IMR-90 (cell line): Measurements from ENCODE around the gene C1orf116. TPM values are rescaled to one million over a fixed set of nuclear protein-coding genes. Genes with fewer than 3 reads are reported as not detected.
A peak's percentile ranks its signal among the peaks of the same experiment; 100 is the strongest.

Experiments used
- ATAC-seq: fragments of 200-7000 bp; cut with Tn5 transposase; 2 replicates; pipeline ENCODE4 v1.9.1; 2020; ENCODE audit warnings: low read depth, mild to moderate bottlenecking, moderate library complexity
- BruUV-seq: library from RNA; stranded (reverse); fragments of 400-500 nt; replicated peaks from 2 replicates; lab custom pipeline; 2021; lab: Mats Ljungman, UMichigan
- CTCF ChIA-PET: fragments of 300-600 bp; formaldehyde crosslinking; extraction: SDS; loops from one replicate; lab custom pipeline; 2021; ENCODE audit warnings: antibody characterized with exemption; lab: Yijun Ruan, JAX
- POLR2A ChIA-PET: fragments of 300-600 bp; sonication (Branson Sonifier 250); formaldehyde crosslinking; loops from one replicate; lab custom pipeline; 2022; ENCODE audit warnings: antibody characterized with exemption; ENCODE audit not compliant: unreplicated experiment; lab: Charles Lee
- DNase-seq: peaks from one replicate; pipeline ENCODE4 v3.0.0; 2013
- H2AFZ ChIP-seq: replicated peaks from 2 replicates; pipeline ENCODE3; 2013; ENCODE audit warnings: low read length, mild to moderate bottlenecking; ENCODE audit not compliant: poor library complexity
- H2AK5ac ChIP-seq: 2 replicates; pipeline ENCODE4 v1.6.1; 2013; ENCODE audit warnings: low read depth, low read length, inconsistent platforms
- H2AK9ac ChIP-seq: replicated peaks from 2 replicates; pipeline ENCODE3; 2013; ENCODE audit warnings: mild to moderate bottlenecking, low read depth, low read length, moderate library complexity; ENCODE audit not compliant: poor library complexity
- H2BK120ac ChIP-seq: 2 replicates; pipeline ENCODE4 v1.6.1; 2013; ENCODE audit warnings: low read depth, low read length, inconsistent platforms
- H2BK15ac ChIP-seq: 3 replicates; pipeline ENCODE4 v1.6.1; 2013; ENCODE audit warnings: low read depth, low read length, inconsistent platforms
- H2BK20ac ChIP-seq: 2 replicates; pipeline ENCODE4 v1.6.1; 2013; ENCODE audit warnings: low read depth, mild to moderate bottlenecking, inconsistent platforms, low read length, moderate library complexity
- H2BK5ac ChIP-seq: 2 replicates; pipeline ENCODE4 v1.6.1; 2013; ENCODE audit warnings: mild to moderate bottlenecking, low read depth, low read length, inconsistent platforms; ENCODE audit not compliant: poor library complexity, severe bottlenecking
- H3K14ac ChIP-seq: replicated peaks from 2 replicates; pipeline ENCODE4 v1.6.1; 2013; ENCODE audit warnings: low read depth, low read length, inconsistent platforms
- H3K18ac ChIP-seq: 2 replicates; pipeline ENCODE4 v1.6.1; 2013; ENCODE audit warnings: low read depth, low read length, control low read depth
- H3K23ac ChIP-seq: 2 replicates; pipeline ENCODE4 v1.6.1; 2013; ENCODE audit warnings: low read depth, low read length, inconsistent platforms
- H3K27ac ChIP-seq: 2 replicates; pipeline ENCODE4 v1.5.1; 2013; ENCODE audit warnings: mild to moderate bottlenecking, control low read depth, low read length; ENCODE audit not compliant: insufficient read depth
- H3K27me3 ChIP-seq: 2 replicates; pipeline ENCODE4 v1.6.1; 2013; ENCODE audit warnings: low read length; ENCODE audit not compliant: control insufficient read depth, insufficient read depth
- H3K36me3 ChIP-seq: 2 replicates; pipeline ENCODE4 v1.6.1; 2013; ENCODE audit warnings: low read length, mixed read lengths; ENCODE audit not compliant: control insufficient read depth, insufficient read depth
- H3K4ac ChIP-seq: 2 replicates; pipeline ENCODE4 v1.6.1; 2013; ENCODE audit warnings: low read depth, low read length, inconsistent platforms
- H3K4me1 ChIP-seq: 2 replicates; pipeline ENCODE4 v1.6.1; 2013; ENCODE audit warnings: low read length, mixed read lengths; ENCODE audit not compliant: control insufficient read depth, insufficient read depth
- H3K4me2 ChIP-seq: 2 replicates; pipeline ENCODE4 v1.6.1; 2013; ENCODE audit warnings: low read depth, mild to moderate bottlenecking, control low read depth, low read length, moderate library complexity
- H3K4me3 ChIP-seq: 2 replicates; pipeline ENCODE4 v1.5.1; 2013; ENCODE audit warnings: low read depth, mild to moderate bottlenecking, control low read depth, low read length, moderate library complexity; ENCODE audit not compliant: insufficient read depth
- H3K56ac ChIP-seq: 2 replicates; pipeline ENCODE4 v1.6.1; 2013; ENCODE audit warnings: low read length, inconsistent platforms; ENCODE audit not compliant: insufficient read depth; ENCODE audit errors: extremely low read depth
- H3K79me1 ChIP-seq, 2 experiments: 2 replicates each; pipeline ENCODE4 v1.6.1; 2013; ENCODE audit warnings: low read length in 2 of 2, inconsistent platforms in 1 of 2, low read depth in 1 of 2
- H3K9ac ChIP-seq: 2 replicates; pipeline ENCODE4 v1.6.1; 2013; ENCODE audit warnings: low read depth, low read length, control low read depth
- H3K9me1 ChIP-seq: 2 replicates; pipeline ENCODE4 v1.6.1; 2013; ENCODE audit warnings: low read length, inconsistent platforms; ENCODE audit not compliant: insufficient read depth
- H3K9me3 ChIP-seq: 2 replicates; pipeline ENCODE4 v1.6.1; 2013; ENCODE audit warnings: low read length; ENCODE audit not compliant: control insufficient read depth, insufficient read depth
- H4K20me1 ChIP-seq: 2 replicates; pipeline ENCODE4 v1.6.1; 2013; ENCODE audit warnings: low read length, inconsistent platforms; ENCODE audit not compliant: insufficient read depth
- H4K5ac ChIP-seq: 2 replicates; pipeline ENCODE4 v1.6.1; 2013; ENCODE audit warnings: mild to moderate bottlenecking, low read depth, low read length, control low read depth
- H4K8ac ChIP-seq, 2 experiments: 2 replicates each; pipeline ENCODE4 v1.6.1; 2013; ENCODE audit warnings: low read depth in 2 of 2, low read length in 2 of 2, control low read depth in 1 of 2, inconsistent platforms in 1 of 2
- H4K91ac ChIP-seq: 2 replicates; pipeline ENCODE4 v1.6.1; 2013; ENCODE audit warnings: low read depth, low read length, inconsistent platforms; ENCODE audit not compliant: insufficient read depth
- CEBPB ChIP-seq: IDR thresholded peaks from 2 replicates; pipeline ENCODE4 v1.6.1; 2012; ENCODE audit warnings: low read depth, low read length, improper control_type of control experiment
- CHD1 ChIP-seq: IDR thresholded peaks from 2 replicates; pipeline ENCODE4 v1.6.1; 2012; ENCODE audit warnings: low read depth, low read length, improper control_type of control experiment
- FOS ChIP-seq: fragments of 150-350 bp; IDR thresholded peaks from 2 replicates; pipeline ENCODE4 v1.6.1; 2016; ENCODE audit warnings: low read depth, low read length
- MAFK ChIP-seq: IDR thresholded peaks from 2 replicates; pipeline ENCODE4 v1.6.1; 2012; ENCODE audit warnings: low read depth, low read length, improper control_type of control experiment
- NFE2L2 ChIP-seq: fragments of 150-350 bp; IDR thresholded peaks from 2 replicates; pipeline ENCODE4 v1.6.1; 2016; ENCODE audit warnings: low read depth, mild to moderate bottlenecking, low read length
- POLR2A ChIP-seq: IDR thresholded peaks from 2 replicates; pipeline ENCODE4 v1.6.1; 2012; ENCODE audit warnings: mild to moderate bottlenecking, low read depth, low read length
- RAD21 ChIP-seq: IDR thresholded peaks from 2 replicates; pipeline ENCODE4 v1.6.1; 2012; ENCODE audit warnings: low read length, improper control_type of control experiment
- RCOR1 ChIP-seq: IDR thresholded peaks from 2 replicates; pipeline ENCODE4 v1.6.1; 2012; ENCODE audit warnings: mild to moderate bottlenecking, low read length, improper control_type of control experiment; ENCODE audit not compliant: insufficient replicate concordance
- RFX5 ChIP-seq: IDR thresholded peaks from 2 replicates; pipeline ENCODE4 v1.8.0; 2012; ENCODE audit warnings: low read depth, mild to moderate bottlenecking, low read length, moderate library complexity
- WGBS, 2 experiments: methylation state at CpG; one replicate each; pipeline versions ENCODE4 v1.1.5 to v1.1.7; 2013; ENCODE audit warnings: missing lambda C conversion rate in 2 of 2; ENCODE audit not compliant: insufficient read length in 1 of 2; ENCODE audit errors: extremely low coverage in 2 of 2; 5-methylcytosine and 5-hydroxymethylcytosine counted together
- dilution Hi-C: fragments of 300-500 bp; cut with HindIII; formaldehyde crosslinking; loops from one replicate; pipeline ENCODE4 v1.14.3; 2018; ENCODE audit warnings: low sequenced_read_pairs; ENCODE audit not compliant: unreplicated experiment
- in situ Hi-C: fragments of 300-500 bp; cut with MboI; formaldehyde crosslinking; loops from 3 replicates; pipeline ENCODE4 v1.14.3; 2019; ENCODE audit warnings: low sequenced_read_pairs, inconsistent platforms, mixed read lengths
- intact Hi-C: fragments of 100-400 bp; cut with micrococcal nuclease; formaldehyde crosslinking; loops from 2 replicates; pipeline ENCODE4 v1.10.0; 2022
- polyA plus RNA-seq, 3 experiments: library from polyadenylated mRNA; depleted of rRNA; stranded (reverse); fragments of >200 nt; gene quantifications; 2 replicates each; pipeline ENCODE4 v1.2.3, GENCODE V29; 2012; ENCODE audit warnings: low replicate concordance in 1 of 3
- total RNA-seq: library from RNA; depleted of rRNA; stranded (reverse); fragments of >200 nt; gene quantifications from 2 replicates; pipeline ENCODE4 v1.2.3, GENCODE V29; 2012
- TF ChIP-seq, protein P1 (sequence below): fragments of 150-350 bp; IDR thresholded peaks from 2 replicates; pipeline ENCODE4 v1.6.1; 2017; ENCODE audit warnings: mild to moderate bottlenecking, antibody characterized with exemption, low read length, low read depth
- TF ChIP-seq, protein P2 (sequence below): conservative IDR thresholded peaks from 2 replicates; pipeline ENCODE4 v1.5.1; 2012; ENCODE audit warnings: mild to moderate bottlenecking, low read depth, low read length, improper control_type of control experiment
- TF ChIP-seq, protein P3 (sequence below): fragments of 150-350 bp; IDR thresholded peaks from 2 replicates; pipeline ENCODE4 v1.6.1; 2016; ENCODE audit warnings: low read depth, mild to moderate bottlenecking, low read length, moderate library complexity, borderline replicate concordance

C1orf116 gene
- total and polyA plus RNA-seq, 2 of the 4 experiments (the other 2 are of a cell fraction), result under 0.01 to 0.03 TPM

DNA sequence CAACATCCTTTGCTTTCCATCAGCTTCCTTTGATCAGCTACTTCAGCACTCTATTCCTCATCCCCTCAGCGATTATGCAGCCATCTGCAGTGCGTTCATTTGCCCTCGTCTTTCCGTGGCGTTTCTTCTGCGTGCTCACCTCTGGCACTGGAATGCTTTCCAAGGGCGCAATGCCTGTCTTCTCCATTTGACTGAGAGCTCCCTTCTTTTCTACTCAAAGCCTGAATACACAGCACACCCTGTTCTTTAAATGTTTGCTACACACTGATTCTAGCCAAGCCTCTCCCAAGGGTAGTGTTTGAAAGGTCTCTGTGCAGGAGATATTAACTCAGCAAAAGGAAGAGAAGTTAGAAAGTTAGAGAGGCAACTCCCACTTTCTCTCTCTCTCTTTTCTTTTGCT, 22.6 kb downstream of the C1orf116 start:
- ATAC-seq, result no peak
- H3K36me3 ChIP-seq, result no peaks in the 10 kb centered on the region
- H3K27ac ChIP-seq, result no peak overlapping the region
- no peak overlapping the region for H4K5ac ChIP-seq
- H3K4me3 ChIP-seq, result no peak overlapping the region
- 49% methylated on average over 6 of the region's 7 CpGs; no CpG with 5 or more reads in 1 of the 2 experiments for WGBS, 2 experiments
- H3K4ac ChIP-seq, result no peak overlapping the region
- no peak overlapping the region for H2BK15ac ChIP-seq
- H3K4me2 ChIP-seq, result no peak overlapping the region
- H2BK5ac ChIP-seq, result no peak overlapping the region
- H3K14ac ChIP-seq, result no peak overlapping the region
- H2AK5ac ChIP-seq, result no peak overlapping the region; the same call in 1 of the 2 replicates
- peaks cover 6% of the 10 kb centered on the region for H3K9me1 ChIP-seq
- in situ Hi-C loops, result no loop called here
- H4K8ac ChIP-seq, result no peak overlapping the region
- intact Hi-C loops, result no loop called here
- H2BK20ac ChIP-seq, result no peak overlapping the region
- no peaks in the 10 kb centered on the region; the same call in 1 of the 2 replicates for H3K9me3 ChIP-seq
- ChIA-PET POLR2A (no interaction called here), CTCF (no interaction called here)
- no peak overlapping the region for H3K18ac ChIP-seq
- no peak overlapping the region for H3K9ac ChIP-seq
- no peak overlapping the region; the same call in 1 of the 2 replicates for H2BK120ac ChIP-seq
- DNase-seq, result no peak
- no peak overlapping the region for H3K23ac ChIP-seq
- H3K27me3 ChIP-seq, result peaks cover 6% of the 10 kb centered on the region; the same call in 1 of the 2 replicates
- H4K20me1 ChIP-seq, result no peaks in the 10 kb centered on the region
- no peaks in the 10 kb centered on the region for H3K79me1 ChIP-seq
- no peak overlapping the region for H3K56ac ChIP-seq
- no TSS peak for BruUV-seq
- H2AFZ ChIP-seq, result peak overlapping the region; percentile 56
- no peak overlapping the region for H4K91ac ChIP-seq
- dilution Hi-C loops, result no loop called here
- no peak overlapping the region for H2AK9ac ChIP-seq
- H3K4me1 ChIP-seq, result peaks cover 6% of the 10 kb centered on the region
- TF ChIP-seq, protein P1, sequence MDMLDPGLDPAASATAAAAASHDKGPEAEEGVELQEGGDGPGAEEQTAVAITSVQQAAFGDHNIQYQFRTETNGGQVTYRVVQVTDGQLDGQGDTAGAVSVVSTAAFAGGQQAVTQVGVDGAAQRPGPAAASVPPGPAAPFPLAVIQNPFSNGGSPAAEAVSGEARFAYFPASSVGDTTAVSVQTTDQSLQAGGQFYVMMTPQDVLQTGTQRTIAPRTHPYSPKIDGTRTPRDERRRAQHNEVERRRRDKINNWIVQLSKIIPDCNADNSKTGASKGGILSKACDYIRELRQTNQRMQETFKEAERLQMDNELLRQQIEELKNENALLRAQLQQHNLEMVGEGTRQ, result no peak
- TF ChIP-seq, protein P2, sequence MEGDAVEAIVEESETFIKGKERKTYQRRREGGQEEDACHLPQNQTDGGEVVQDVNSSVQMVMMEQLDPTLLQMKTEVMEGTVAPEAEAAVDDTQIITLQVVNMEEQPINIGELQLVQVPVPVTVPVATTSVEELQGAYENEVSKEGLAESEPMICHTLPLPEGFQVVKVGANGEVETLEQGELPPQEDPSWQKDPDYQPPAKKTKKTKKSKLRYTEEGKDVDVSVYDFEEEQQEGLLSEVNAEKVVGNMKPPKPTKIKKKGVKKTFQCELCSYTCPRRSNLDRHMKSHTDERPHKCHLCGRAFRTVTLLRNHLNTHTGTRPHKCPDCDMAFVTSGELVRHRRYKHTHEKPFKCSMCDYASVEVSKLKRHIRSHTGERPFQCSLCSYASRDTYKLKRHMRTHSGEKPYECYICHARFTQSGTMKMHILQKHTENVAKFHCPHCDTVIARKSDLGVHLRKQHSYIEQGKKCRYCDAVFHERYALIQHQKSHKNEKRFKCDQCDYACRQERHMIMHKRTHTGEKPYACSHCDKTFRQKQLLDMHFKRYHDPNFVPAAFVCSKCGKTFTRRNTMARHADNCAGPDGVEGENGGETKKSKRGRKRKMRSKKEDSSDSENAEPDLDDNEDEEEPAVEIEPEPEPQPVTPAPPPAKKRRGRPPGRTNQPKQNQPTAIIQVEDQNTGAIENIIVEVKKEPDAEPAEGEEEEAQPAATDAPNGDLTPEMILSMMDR, result no peak
- TF ChIP-seq NFE2L2, result no peak
- TF ChIP-seq, protein P3, sequence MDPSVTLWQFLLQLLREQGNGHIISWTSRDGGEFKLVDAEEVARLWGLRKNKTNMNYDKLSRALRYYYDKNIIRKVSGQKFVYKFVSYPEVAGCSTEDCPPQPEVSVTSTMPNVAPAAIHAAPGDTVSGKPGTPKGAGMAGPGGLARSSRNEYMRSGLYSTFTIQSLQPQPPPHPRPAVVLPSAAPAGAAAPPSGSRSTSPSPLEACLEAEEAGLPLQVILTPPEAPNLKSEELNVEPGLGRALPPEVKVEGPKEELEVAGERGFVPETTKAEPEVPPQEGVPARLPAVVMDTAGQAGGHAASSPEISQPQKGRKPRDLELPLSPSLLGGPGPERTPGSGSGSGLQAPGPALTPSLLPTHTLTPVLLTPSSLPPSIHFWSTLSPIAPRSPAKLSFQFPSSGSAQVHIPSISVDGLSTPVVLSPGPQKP, result no peak
- no peak for TF ChIP-seq RAD21
- TF ChIP-seq RFX5, result no peak
- TF ChIP-seq MAFK, result no peak
- no peak for TF ChIP-seq RCOR1
- no peak for TF ChIP-seq POLR2A
- no peak for TF ChIP-seq FOS
- no peak for TF ChIP-seq CHD1
- TF ChIP-seq CEBPB, result no peak
